ENCODE measurements around the gene UCHL5. TPM values are rescaled to one million over a fixed set of nuclear protein-coding genes. Genes with fewer than 3 reads are reported as not detected.
A peak's percentile ranks its signal among the peaks of the same experiment; 100 is the strongest.

Gene UCHL5, protein sequence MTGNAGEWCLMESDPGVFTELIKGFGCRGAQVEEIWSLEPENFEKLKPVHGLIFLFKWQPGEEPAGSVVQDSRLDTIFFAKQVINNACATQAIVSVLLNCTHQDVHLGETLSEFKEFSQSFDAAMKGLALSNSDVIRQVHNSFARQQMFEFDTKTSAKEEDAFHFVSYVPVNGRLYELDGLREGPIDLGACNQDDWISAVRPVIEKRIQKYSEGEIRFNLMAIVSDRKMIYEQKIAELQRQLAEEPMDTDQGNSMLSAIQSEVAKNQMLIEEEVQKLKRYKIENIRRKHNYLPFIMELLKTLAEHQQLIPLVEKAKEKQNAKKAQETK
- total RNA-seq, result 10 to 100 TPM; 32.8 to 45.2 (median 38.3) TPM

DNA sequence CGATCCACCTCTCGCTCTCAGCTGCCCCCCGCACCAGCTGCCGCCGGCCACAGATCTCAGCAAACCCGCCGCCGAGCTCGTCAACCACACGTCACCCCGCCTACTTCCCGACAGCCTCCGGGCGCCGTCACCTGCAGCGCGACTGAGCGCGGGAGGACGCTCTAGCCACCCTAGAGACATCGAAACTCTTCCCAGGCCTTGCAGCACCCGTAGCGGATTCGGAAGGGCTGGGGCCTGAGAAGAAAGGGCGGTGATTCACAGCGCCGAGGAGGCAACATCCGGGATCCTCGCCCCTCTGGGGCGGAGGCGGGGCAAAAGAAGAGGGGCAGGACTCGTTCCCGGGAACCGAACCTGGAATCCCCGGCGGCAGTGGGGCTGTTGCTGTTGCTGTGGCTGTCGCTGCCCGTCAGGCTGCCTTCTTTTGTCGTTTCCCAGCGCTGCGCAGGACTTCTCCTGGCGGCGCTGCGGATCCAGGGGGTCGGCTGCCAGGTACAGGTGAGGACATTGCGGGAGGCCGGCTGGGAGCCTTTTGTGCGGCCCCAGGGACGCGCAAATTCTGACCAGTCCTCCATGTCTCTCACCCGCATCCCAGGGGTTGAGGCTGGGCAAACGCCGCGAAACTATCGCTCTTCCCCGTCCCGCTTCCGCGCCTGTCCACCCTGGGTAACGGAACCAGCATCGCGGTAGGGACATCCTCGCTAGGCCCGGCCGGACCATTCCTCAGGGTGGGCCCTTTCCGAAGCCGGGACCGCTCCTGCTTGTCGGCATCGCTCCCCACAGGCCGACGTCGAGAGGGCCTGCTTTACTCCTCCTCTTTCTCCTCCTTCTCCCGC is at the start of gene UCHL5, which contains the start of gene RO60:
Gene UCHL5 (minus strand): TSS at position 79 of the 833 bp plus-strand sequence. CDS start 100 bp downstream, outside the sequence.
Gene RO60 (plus strand): TSS at position 331 of the 833 bp plus-strand sequence. CDS start 9,443 bp downstream, outside the sequence.
- peak within 1 kb of the TSS; percentile 87 to 92 (median 91) for H3K4me3 ChIP-seq
- no peaks in the 10 kb centered on the region for H3K36me3 ChIP-seq
- TF ChIP-seq POLR2A (IDR thresholded peaks at IDR 0.05) (no peak), POLR2AphosphoS5 (IDR thresholded peaks at IDR 0.05) (peak; percentile 75 to 90 (median 81))
- H3K4me1 ChIP-seq, result peaks cover 0 to 20% of the 10 kb centered on the region in 2 donors
- H3K27me3 ChIP-seq, result no peaks in the 10 kb centered on the region
- intact Hi-C loops (cut with DNase I; ENCODE audit: low total_unique reads), result no loop called here
- H3K27ac ChIP-seq, result peak within 1 kb of the TSS; percentile 98
- peak; percentile 91 to 95 for DNase-seq (ENCODE audit: low spot score in 2 of 2)
- H3K9me3 ChIP-seq, result no peaks in the 10 kb centered on the region

DNA sequence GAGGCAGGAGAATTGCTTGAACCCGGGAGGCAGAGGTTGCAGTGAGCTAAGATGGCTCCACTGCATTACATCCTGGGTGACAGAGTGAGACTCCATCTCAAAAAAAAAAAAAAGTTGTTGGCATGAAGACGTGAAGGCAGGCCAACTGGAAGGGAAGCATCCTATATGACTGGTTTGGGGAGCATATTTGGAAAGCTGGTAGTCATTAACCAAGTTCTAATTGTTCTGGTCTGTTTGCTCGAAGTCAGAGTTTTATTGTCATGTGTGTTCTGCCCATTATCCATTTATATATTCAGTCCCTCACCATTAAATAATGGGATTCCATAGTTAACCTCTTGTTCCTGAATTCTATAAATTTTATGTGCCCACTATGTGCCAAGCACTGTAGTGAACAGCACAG is 49.3 kb upstream of the UCHL5 start:
- Histone ChIP-seq H3K4me3 (no peak overlapping the region), H3K9me3 (no peaks in the 10 kb centered on the region), H3K27ac (no peak overlapping the region), H3K36me3 (no peaks in the 10 kb centered on the region), H3K4me1 (peaks cover 0 to 4% of the 10 kb centered on the region in 2 donors), H3K27me3 (no peaks in the 10 kb centered on the region)
- TF ChIP-seq, protein P1, sequence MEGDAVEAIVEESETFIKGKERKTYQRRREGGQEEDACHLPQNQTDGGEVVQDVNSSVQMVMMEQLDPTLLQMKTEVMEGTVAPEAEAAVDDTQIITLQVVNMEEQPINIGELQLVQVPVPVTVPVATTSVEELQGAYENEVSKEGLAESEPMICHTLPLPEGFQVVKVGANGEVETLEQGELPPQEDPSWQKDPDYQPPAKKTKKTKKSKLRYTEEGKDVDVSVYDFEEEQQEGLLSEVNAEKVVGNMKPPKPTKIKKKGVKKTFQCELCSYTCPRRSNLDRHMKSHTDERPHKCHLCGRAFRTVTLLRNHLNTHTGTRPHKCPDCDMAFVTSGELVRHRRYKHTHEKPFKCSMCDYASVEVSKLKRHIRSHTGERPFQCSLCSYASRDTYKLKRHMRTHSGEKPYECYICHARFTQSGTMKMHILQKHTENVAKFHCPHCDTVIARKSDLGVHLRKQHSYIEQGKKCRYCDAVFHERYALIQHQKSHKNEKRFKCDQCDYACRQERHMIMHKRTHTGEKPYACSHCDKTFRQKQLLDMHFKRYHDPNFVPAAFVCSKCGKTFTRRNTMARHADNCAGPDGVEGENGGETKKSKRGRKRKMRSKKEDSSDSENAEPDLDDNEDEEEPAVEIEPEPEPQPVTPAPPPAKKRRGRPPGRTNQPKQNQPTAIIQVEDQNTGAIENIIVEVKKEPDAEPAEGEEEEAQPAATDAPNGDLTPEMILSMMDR (IDR thresholded peaks at IDR 0.05), result no peak
- TF ChIP-seq POLR2A (IDR thresholded peaks at IDR 0.05) (no peak), POLR2AphosphoS5 (IDR thresholded peaks at IDR 0.05) (no peak)
- intact Hi-C loops (cut with DNase I; ENCODE audit: low total_unique reads), result no loop called here
- no peak for DNase-seq (ENCODE audit: low spot score in 2 of 2)

DNA sequence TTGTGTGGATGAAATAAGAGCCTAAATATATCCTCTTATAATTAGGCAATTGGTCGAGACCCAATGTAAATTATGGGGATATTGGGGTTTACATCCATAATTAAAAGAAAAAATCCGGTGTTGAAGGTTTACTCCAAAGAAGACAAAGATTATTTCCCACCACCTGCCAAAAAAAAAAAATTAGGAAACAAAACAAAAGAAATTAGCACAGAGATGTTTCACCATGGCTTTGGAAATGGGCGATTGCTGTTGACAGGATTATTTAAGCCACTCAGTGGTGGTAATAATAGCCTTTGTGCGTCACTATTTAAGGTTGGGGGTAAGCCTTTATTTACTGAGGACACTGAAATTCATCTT is 46.6 kb upstream of the UCHL5 start:
- intact Hi-C loops (cut with DNase I; ENCODE audit: low total_unique reads), result no loop called here
- no peak for DNase-seq (ENCODE audit: low spot score in 2 of 2)

DNA sequence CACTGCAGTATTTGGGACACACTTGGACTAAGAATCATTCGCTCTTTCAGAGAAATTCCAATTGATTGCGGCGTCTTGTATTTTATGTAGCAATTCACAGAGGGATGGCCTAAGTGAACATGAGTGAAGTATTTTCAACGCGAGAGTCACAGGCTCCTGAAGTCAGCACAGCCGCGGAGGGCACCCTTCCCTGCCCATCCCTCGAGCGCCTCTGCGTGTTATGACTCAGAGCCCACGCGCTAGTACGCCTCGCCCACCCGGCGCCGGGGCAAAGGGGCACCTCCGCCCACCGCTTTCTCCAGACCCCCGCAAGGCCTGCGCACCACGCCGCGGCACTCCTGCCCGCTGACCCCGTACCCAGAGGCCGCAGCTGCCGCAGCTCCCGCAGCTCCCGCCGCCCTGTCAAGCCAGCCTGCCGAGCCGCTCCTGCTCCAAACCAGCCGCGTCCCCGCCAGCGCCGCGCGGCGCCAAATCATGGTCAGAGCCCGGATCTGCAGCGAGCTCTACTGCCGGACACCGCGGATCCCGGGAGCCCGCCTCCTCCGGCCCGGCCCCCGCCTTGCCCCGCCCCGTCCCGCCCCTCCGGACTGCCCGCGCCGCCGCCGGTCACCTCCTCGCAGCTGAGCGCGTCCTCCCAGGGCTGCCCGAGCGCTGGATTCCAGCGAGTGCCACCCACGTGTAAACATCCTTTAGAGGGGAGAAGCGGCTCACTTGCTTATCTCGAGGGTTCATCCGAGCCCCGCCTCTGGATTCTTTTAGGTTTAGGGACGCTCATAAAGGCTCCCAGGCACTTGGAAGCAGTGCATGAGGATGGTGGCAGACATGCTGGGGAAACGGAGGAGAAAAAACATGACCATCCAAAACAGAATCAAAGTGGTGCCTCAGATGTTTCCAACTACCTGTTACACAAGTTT is 46.0 kb upstream of the UCHL5 start, which contains the start of gene GLRX2:
Gene GLRX2 (minus strand): TSS at position 508 of the 914 bp plus-strand sequence. CDS start 32 bp downstream, at position 476.
- Histone ChIP-seq H3K36me3 (no peaks in the 10 kb centered on the region), H3K4me1 (peaks cover 0 to 4% of the 10 kb centered on the region in 2 donors), H3K4me3 (peak within 1 kb of the TSS; percentile 81 to 88 (median 82)), H3K9me3 (no peaks in the 10 kb centered on the region), H3K27ac (peak within 1 kb of the TSS; percentile 84 to 95), H3K27me3 (no peaks in the 10 kb centered on the region)
- TF ChIP-seq, protein P1 (IDR thresholded peaks at IDR 0.05), result no peak
- TF ChIP-seq POLR2A (IDR thresholded peaks at IDR 0.05), result no peak
- peak; percentile 57 to 68 (median 61) for TF ChIP-seq POLR2AphosphoS5 (IDR thresholded peaks at IDR 0.05)
- peak; percentile 78 to 82 for DNase-seq (ENCODE audit: low spot score in 2 of 2)
- intact Hi-C loops (cut with DNase I; ENCODE audit: low total_unique reads), result no loop called here

More for the DNA sequence above, 46.6 kb upstream of the UCHL5 start:
- Histone ChIP-seq H3K36me3 (no peaks in the 10 kb centered on the region), H3K27me3 (no peaks in the 10 kb centered on the region), H3K4me1 (peaks cover 0 to 4% of the 10 kb centered on the region in 2 donors), H3K27ac (peak overlapping the region; percentile 84 to 95), H3K9me3 (no peaks in the 10 kb centered on the region), H3K4me3 (peak overlapping the region; percentile 81 to 88 (median 82))
- TF ChIP-seq POLR2A (IDR thresholded peaks at IDR 0.05), result no peak
- no peak for TF ChIP-seq POLR2AphosphoS5 (IDR thresholded peaks at IDR 0.05)
- TF ChIP-seq, protein P1 (IDR thresholded peaks at IDR 0.05), result no peak

DNA sequence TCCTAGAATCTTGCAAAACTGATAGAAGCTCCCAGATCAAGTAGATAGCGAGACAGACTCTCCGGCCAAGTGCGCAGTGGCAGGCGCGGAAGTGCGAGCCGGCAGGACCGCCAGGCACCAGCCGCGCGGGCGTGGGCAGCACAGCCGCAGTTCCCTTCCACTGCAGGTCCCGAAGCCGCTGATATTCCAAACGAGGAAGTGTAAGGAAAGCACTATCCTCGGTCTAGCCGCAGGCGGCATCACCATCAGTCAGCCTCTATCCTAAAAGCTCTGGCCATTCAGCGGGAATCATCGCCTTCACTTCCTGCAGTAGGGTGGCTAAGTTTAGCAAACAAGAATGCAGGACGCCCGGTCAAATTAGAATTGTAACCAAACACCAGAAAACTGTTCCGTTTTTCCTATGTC is 45.3 kb upstream of the UCHL5 start:
- peak; percentile 35 to 53 for DNase-seq (ENCODE audit: low spot score in 2 of 2)
- Histone ChIP-seq H3K27ac (peak overlapping the region; percentile 84 to 95), H3K9me3 (no peaks in the 10 kb centered on the region), H3K4me3 (peak overlapping the region; percentile 81 to 88 (median 82)), H3K27me3 (no peaks in the 10 kb centered on the region), H3K36me3 (no peaks in the 10 kb centered on the region), H3K4me1 (peaks cover 0 to 4% of the 10 kb centered on the region in 2 donors)
- intact Hi-C loops (cut with DNase I; ENCODE audit: low total_unique reads), result no loop called here
- TF ChIP-seq POLR2A (IDR thresholded peaks at IDR 0.05) (no peak), POLR2AphosphoS5 (IDR thresholded peaks at IDR 0.05) (no peak)
- TF ChIP-seq, protein P1 (IDR thresholded peaks at IDR 0.05), result no peak
